ENCODE results near the gene NFASC.

The NFASC gene

GRCh38 chr1:205016075-205016474 is 145.4 kb downstream of the NFASC start:
- no peak for DNase-seq

- no peak for DNase-seq
Observed at GRCh38 chr1:205016584-205016983, 145.9 kb downstream of the NFASC start.

GRCh38 chr1:205017001-205017400 is 146.3 kb downstream of the NFASC start:
- no peak for DNase-seq

- DNase-seq: no peak
Observed at GRCh38 chr1:205017766-205018165, 147.1 kb downstream of the NFASC start.

- no peak for DNase-seq
Observed at GRCh38 chr1:205018381-205018780, 147.7 kb downstream of the NFASC start.

GRCh38 chr1:205020466-205020865 is 149.8 kb downstream of the NFASC start:
- DNase-seq: no peak

- DNase-seq: no peak
Observed at GRCh38 chr1:205024679-205025078, 154.0 kb downstream of the NFASC start.

- no peak for DNase-seq
Observed at GRCh38 chr1:205025239-205025638, 154.6 kb downstream of the NFASC start.

- DNase-seq: no peak
Observed at GRCh38 chr1:205026181-205026580, 155.5 kb downstream of the NFASC start.

- no peak for DNase-seq
Observed at GRCh38 chr1:205028390-205028789, 157.7 kb downstream of the NFASC start.

- DNase-seq: no peak
Observed at GRCh38 chr1:205028924-205029323, 158.3 kb downstream of the NFASC start.

- DNase-seq: no peak
Observed at GRCh38 chr1:205030241-205030640, 159.6 kb downstream of the NFASC start.

- no peak for DNase-seq
Observed at GRCh38 chr1:205030896-205031295, 160.2 kb downstream of the NFASC start.

- DNase-seq: no peak
Observed at GRCh38 chr1:205032508-205032907, 161.8 kb downstream of the NFASC start.

GRCh38 chr1:205037539-205037938 is 166.9 kb downstream of the NFASC start:
- DNase-seq: no peak

GRCh38 chr1:205038132-205038786 is 167.6 kb downstream of the NFASC start:
- no peak for DNase-seq

- DNase-seq: no peak
Observed at GRCh38 chr1:205041001-205041715, 170.5 kb downstream of the NFASC start.

- DNase-seq: no peak
Observed at GRCh38 chr1:205041998-205042910, 171.6 kb downstream of the NFASC start.

GRCh38 chr1:205042911-205043806 is 172.5 kb downstream of the NFASC start, which contains the start of gene CNTN2:
Gene CNTN2 (plus strand): TSS chr1:205043212. CDS start chr1:205053186, 9,974 bp downstream.
- peak; percentile 29 to 37 for DNase-seq

GRCh38 chr1:205043866-205044265 is 173.2 kb downstream of the NFASC start:
- no peak for DNase-seq

GRCh38 chr1:205044741-205045140 is 174.1 kb downstream of the NFASC start:
- no peak for DNase-seq

- DNase-seq: no peak
Observed at GRCh38 chr1:205045146-205045545, 174.5 kb downstream of the NFASC start.

Data from NCI-H2081 (cell line).